ENCODE data around the gene CHCHD4.

GRCh38 chr3:14123308-14124222 lies 1.1 kb downstream of the CHCHD4 start:
- TF ChIP-seq CTCF (IDR thresholded peaks at IDR 0.05), result no peak
- TF ChIP-seq, protein P1, sequence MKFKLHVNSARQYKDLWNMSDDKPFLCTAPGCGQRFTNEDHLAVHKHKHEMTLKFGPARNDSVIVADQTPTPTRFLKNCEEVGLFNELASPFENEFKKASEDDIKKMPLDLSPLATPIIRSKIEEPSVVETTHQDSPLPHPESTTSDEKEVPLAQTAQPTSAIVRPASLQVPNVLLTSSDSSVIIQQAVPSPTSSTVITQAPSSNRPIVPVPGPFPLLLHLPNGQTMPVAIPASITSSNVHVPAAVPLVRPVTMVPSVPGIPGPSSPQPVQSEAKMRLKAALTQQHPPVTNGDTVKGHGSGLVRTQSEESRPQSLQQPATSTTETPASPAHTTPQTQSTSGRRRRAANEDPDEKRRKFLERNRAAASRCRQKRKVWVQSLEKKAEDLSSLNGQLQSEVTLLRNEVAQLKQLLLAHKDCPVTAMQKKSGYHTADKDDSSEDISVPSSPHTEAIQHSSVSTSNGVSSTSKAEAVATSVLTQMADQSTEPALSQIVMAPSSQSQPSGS (CRISPR knock-in tag; IDR thresholded peaks at IDR 0.05; ENCODE audit: borderline replicate concordance, low read depth), result no peak
- no peak for TF ChIP-seq IRF1 (CRISPR knock-in tag; IDR thresholded peaks at IDR 0.05)
- TF ChIP-seq, protein P2, sequence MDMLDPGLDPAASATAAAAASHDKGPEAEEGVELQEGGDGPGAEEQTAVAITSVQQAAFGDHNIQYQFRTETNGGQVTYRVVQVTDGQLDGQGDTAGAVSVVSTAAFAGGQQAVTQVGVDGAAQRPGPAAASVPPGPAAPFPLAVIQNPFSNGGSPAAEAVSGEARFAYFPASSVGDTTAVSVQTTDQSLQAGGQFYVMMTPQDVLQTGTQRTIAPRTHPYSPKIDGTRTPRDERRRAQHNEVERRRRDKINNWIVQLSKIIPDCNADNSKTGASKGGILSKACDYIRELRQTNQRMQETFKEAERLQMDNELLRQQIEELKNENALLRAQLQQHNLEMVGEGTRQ (CRISPR knock-in tag; IDR thresholded peaks at IDR 0.05), result no peak
- TF ChIP-seq OVOL2 (CRISPR knock-in tag; IDR thresholded peaks at IDR 0.05; ENCODE audit: borderline replicate concordance), result no peak
- TF ChIP-seq ATF6 (CRISPR knock-in tag; IDR thresholded peaks at IDR 0.05), result no peak
